Measurements from ENCODE around the gene TGFBRAP1. TPM values are rescaled to one million over a fixed set of nuclear protein-coding genes. Genes with fewer than 3 reads are reported as not detected.

The TGFBRAP1 gene
- total RNA-seq, 2 donors from 2014 or later = 15.5 to 17.4 TPM

DNA sequence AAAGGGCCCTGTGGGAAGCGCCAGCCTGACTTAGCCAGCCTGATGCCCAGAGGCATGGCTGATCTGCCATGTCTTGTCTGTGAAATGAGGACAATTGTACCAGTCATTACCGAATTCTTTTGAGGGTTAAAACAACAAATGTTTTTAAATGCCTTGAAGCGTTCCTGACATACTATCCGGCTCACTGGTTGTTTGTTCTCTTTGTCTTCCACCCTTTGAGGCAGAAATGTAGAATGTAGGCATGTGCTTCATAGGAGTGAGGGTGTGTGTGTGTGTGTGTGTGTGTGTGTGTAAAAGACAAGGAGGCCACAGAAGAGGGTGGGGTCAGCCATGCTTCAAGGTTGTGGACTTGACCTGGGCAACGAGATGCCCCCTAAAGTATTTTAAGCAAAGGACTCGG lies 35.5 kb downstream of the TGFBRAP1 start:
- H3K27ac Mint-ChIP-seq = no peak overlapping the region
- Histone ChIP-seq H3K4me3 (ENCODE audit: low read length) (no peak overlapping the region), H3K9me3 (ENCODE audit: control insufficient read depth, low read length) (no peaks in the 10 kb centered on the region), H3K27ac (ENCODE audit: low read depth, low read length) (no peak overlapping the region), H3K36me3 (ENCODE audit: control insufficient read depth, insufficient read depth, low read length) (peaks cover 36% of the 10 kb centered on the region), H3K4me1 (ENCODE audit: control insufficient read depth, insufficient read depth, low read length) (no peaks in the 10 kb centered on the region), H3K9ac (ENCODE audit: extremely low read depth, low read length, poor library complexity, severe bottlenecking) (no peak overlapping the region), H3K27me3 (ENCODE audit: control insufficient read depth, insufficient read depth, low read length, poor library complexity, severe bottlenecking) (no peaks in the 10 kb centered on the region)
- no peak overlapping the region for H3K4me3 Mint-ChIP-seq
- TF ChIP-seq, protein P1, sequence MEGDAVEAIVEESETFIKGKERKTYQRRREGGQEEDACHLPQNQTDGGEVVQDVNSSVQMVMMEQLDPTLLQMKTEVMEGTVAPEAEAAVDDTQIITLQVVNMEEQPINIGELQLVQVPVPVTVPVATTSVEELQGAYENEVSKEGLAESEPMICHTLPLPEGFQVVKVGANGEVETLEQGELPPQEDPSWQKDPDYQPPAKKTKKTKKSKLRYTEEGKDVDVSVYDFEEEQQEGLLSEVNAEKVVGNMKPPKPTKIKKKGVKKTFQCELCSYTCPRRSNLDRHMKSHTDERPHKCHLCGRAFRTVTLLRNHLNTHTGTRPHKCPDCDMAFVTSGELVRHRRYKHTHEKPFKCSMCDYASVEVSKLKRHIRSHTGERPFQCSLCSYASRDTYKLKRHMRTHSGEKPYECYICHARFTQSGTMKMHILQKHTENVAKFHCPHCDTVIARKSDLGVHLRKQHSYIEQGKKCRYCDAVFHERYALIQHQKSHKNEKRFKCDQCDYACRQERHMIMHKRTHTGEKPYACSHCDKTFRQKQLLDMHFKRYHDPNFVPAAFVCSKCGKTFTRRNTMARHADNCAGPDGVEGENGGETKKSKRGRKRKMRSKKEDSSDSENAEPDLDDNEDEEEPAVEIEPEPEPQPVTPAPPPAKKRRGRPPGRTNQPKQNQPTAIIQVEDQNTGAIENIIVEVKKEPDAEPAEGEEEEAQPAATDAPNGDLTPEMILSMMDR (conservative IDR thresholded peaks at IDR 0.05) = no peak
- peaks cover 1% of the 10 kb centered on the region for H3K4me1 Mint-ChIP-seq
- H3K9me3 Mint-ChIP-seq = no peaks in the 10 kb centered on the region
- H3K27me3 Mint-ChIP-seq (ENCODE audit: insufficient read depth) = no peaks in the 10 kb centered on the region
- DNase-seq = peak; percentile 10
- 93 to 95% methylated on average over 4 to 6 of the region's 6 CpGs for WGBS, 2 experiments (ENCODE audit: insufficient coverage in 1 of 2, insufficient read length in 1 of 2)
- peaks cover 36% of the 10 kb centered on the region for H3K36me3 Mint-ChIP-seq (ENCODE audit: low read depth)

DNA sequence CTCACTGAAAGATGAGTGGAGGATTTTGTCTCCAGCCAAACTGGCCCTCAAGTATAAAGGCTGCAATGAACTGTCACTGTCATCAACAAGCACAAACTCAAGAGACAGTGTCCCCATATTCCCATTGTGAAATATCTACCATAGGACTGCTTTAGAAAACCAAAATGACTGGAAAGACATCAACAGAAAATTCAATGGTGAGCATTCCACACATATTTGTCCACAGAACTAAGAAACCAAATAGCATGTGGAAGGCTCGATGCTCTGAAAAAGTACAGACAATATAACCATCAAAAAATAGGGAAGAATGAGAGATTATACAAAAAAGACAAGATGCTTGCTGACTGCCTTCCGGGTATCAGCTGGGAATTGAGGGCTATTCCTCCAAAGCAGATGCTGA lies 37.6 kb downstream of the TGFBRAP1 start:
- Mint-ChIP-seq H3K4me1 (peaks cover 1% of the 10 kb centered on the region), H3K36me3 (ENCODE audit: low read depth) (peaks cover 24% of the 10 kb centered on the region), H3K27me3 (ENCODE audit: insufficient read depth) (no peaks in the 10 kb centered on the region), H3K4me3 (no peak overlapping the region), H3K9me3 (no peaks in the 10 kb centered on the region), H3K27ac (no peak overlapping the region)
- no peak for DNase-seq
- Histone ChIP-seq H3K4me3 (ENCODE audit: low read length) (no peak overlapping the region), H3K9ac (ENCODE audit: extremely low read depth, low read length, poor library complexity, severe bottlenecking) (no peak overlapping the region), H3K27me3 (ENCODE audit: control insufficient read depth, insufficient read depth, low read length, poor library complexity, severe bottlenecking) (no peaks in the 10 kb centered on the region), H3K36me3 (ENCODE audit: control insufficient read depth, insufficient read depth, low read length) (peaks cover 30% of the 10 kb centered on the region), H3K9me3 (ENCODE audit: control insufficient read depth, low read length) (no peaks in the 10 kb centered on the region), H3K4me1 (ENCODE audit: control insufficient read depth, insufficient read depth, low read length) (no peaks in the 10 kb centered on the region), H3K27ac (ENCODE audit: low read depth, low read length) (no peak overlapping the region)
- TF ChIP-seq, protein P1 (conservative IDR thresholded peaks at IDR 0.05) = no peak
- WGBS, 2 experiments (ENCODE audit: insufficient coverage in 1 of 2, insufficient read length in 1 of 2) = 93% methylated on average over 2 of the region's 2 CpGs; no CpG with 5 or more reads in 1 of the 2 experiments

DNA sequence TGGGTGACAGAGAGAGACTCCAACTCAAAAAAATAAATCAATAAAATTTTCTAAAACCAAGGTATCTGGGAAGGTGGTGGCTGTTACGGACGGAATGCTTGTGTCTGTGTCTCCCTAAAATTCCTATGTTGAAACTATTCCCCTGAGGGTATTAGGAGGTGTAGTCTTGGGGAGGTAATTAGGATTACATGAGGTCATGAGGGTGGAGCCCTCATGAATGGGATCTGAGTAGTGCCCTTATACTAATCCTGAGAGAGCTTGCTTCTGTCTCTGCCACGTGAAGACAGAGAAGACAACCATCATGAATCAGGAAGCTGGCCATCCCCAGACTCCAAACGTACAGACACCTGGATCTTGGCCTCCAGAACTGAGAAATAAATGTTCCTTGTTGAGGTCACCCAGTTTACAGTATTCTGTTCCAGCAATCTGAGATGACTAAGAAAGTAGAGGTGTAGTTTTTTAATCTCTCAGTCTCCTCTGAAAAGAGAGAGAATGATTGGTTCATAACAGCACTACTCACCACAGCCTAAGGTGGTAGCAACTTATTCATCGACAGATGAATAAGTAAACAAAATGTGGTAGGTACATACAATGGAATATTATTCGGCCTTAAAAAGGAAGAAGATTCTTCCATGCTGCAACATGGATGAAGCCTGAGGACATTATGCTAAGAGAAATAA lies 38.4 kb downstream of the TGFBRAP1 start:
- 94 to 98% methylated on average over 4 to 6 of the region's 6 CpGs for WGBS, 2 experiments (ENCODE audit: insufficient coverage in 1 of 2, insufficient read length in 1 of 2)
- H3K4me3 Mint-ChIP-seq = no peak overlapping the region
- H3K4me3 ChIP-seq (ENCODE audit: low read length) = no peak overlapping the region
- no peak overlapping the region for H3K9ac ChIP-seq (ENCODE audit: extremely low read depth, low read length, poor library complexity, severe bottlenecking)
- TF ChIP-seq, protein P1 (conservative IDR thresholded peaks at IDR 0.05) = no peak
- peaks cover 33% of the 10 kb centered on the region for H3K36me3 ChIP-seq (ENCODE audit: control insufficient read depth, insufficient read depth, low read length)
- H3K9me3 Mint-ChIP-seq = no peaks in the 10 kb centered on the region
- no peaks in the 10 kb centered on the region for H3K9me3 ChIP-seq (ENCODE audit: control insufficient read depth, low read length)
- H3K27me3 Mint-ChIP-seq (ENCODE audit: insufficient read depth) = no peaks in the 10 kb centered on the region
- peaks cover 25% of the 10 kb centered on the region for H3K36me3 Mint-ChIP-seq (ENCODE audit: low read depth)
- no peaks in the 10 kb centered on the region for H3K4me1 ChIP-seq (ENCODE audit: control insufficient read depth, insufficient read depth, low read length)
- DNase-seq = peak; percentile 2
- peaks cover 1% of the 10 kb centered on the region for H3K4me1 Mint-ChIP-seq
- no peaks in the 10 kb centered on the region for H3K27me3 ChIP-seq (ENCODE audit: control insufficient read depth, insufficient read depth, low read length, poor library complexity, severe bottlenecking)
- no peak overlapping the region for H3K27ac Mint-ChIP-seq
- no peak overlapping the region for H3K27ac ChIP-seq (ENCODE audit: low read depth, low read length)
